Upper lobe of left lung (tissue), 6 donors: ENCODE measurements around the gene CR1L. TPM values are rescaled to one million over a fixed set of nuclear protein-coding genes. Genes with fewer than 3 reads are reported as not detected.
"Not testable (repeated sequence)": the region's sequence is repeated elsewhere in the genome, so short reads cannot be mapped to it uniquely, and the experiment has no call there.

Experiments used
- ATAC-seq, 2 donors: fragments of 200-7000 bp; cut with Tn5 transposase; one replicate each; pipeline ENCODE4 v1.9.1; 2022; ENCODE audit warnings: mild to moderate bottlenecking in 2 of 2, moderate library complexity in 2 of 2; ENCODE audit not compliant: low FRiP score in 2 of 2
- DNase-seq, 2 donors: peaks; one replicate each; pipeline ENCODE4 v3.0.0-alpha.2; 2019 to 2020
- H3K27ac ChIP-seq, 4 donors: fragments of 200-600 bp; sonication (generic); one replicate each; pipeline ENCODE4 v1.5.1; 2016 to 2019
- H3K27me3 ChIP-seq, 4 donors: fragments of 200-600 bp; sonication (generic); one replicate each; pipeline ENCODE4 v1.5.1; 2017 to 2019
- H3K36me3 ChIP-seq, 4 donors: fragments of 200-600 bp; sonication (generic); one replicate each; pipeline ENCODE4 v1.5.1; 2016 to 2019
- H3K4me1 ChIP-seq, 4 donors: fragments of 200-600 bp; sonication (generic); one replicate each; pipeline ENCODE4 v1.5.1; 2018 to 2019
- H3K4me3 ChIP-seq, 4 donors: fragments of 200-600 bp; sonication (generic); one replicate each; pipeline ENCODE4 v1.5.1; 2017 to 2019; ENCODE audit warnings: mild to moderate bottlenecking in 2 of 4, moderate library complexity in 1 of 4
- H3K9me3 ChIP-seq, 4 donors: fragments of 200-600 bp; sonication (generic); one replicate each; pipeline ENCODE4 v1.5.1; 2018 to 2019
- CTCF ChIP-seq, 6 experiments: fragments of 450-650 bp in 4 of 6; fragments of 200-600 bp in 2 of 6; sonication (generic) in 2 of 6; IDR thresholded peaks; one replicate each; pipeline ENCODE4 v1.5.1; 2016 to 2019; ENCODE audit warnings: antibody characterized with exemption in 6 of 6
- EP300 ChIP-seq, 4 donors: sonication (generic); formaldehyde crosslinking; IDR thresholded peaks; one replicate each; pipeline ENCODE4 v1.5.1; 2017; ENCODE audit warnings: antibody characterized with exemption in 4 of 4, control low read depth in 2 of 4
- POLR2A ChIP-seq, 4 donors: fragments of 450-650 bp; IDR thresholded peaks; one replicate each; pipeline ENCODE4 v1.5.1; 2016 to 2017; ENCODE audit warnings: antibody characterized with exemption in 4 of 4, mild to moderate bottlenecking in 2 of 4
- POLR2AphosphoS5 ChIP-seq, 2 donors: sonication (generic); formaldehyde crosslinking; IDR thresholded peaks; one replicate each; pipeline ENCODE4 v1.5.1; 2017; ENCODE audit warnings: antibody characterized with exemption in 2 of 2
- WGBS, 2 donors: methylation state at CpG; one replicate each; pipeline ENCODE4 v1.1.5; 2017 to 2018; 5-methylcytosine and 5-hydroxymethylcytosine counted together
- total RNA-seq, 6 donors: library from RNA; depleted of rRNA in 4 of 6; stranded (reverse); fragments of >200 nt in 4 of 6; gene quantifications; one replicate each; pipeline versions ENCODE4 v1.1.0 to v1.2.1, GENCODE V29; 2016 to 2021
- donor health status: DM: no; HTN: no; CAD: no; lungs with moderate emphysema.
- donor health status: DM: no; HTN: yes; CAD: no; lungs with severe emphysema.

CR1L gene
- total RNA-seq, 6 donors from 2014 or later, result 0.30 to 1.0 TPM; not detected in 4

GRCh38 chr1:207639362-207639761, 5.6 kb upstream of the CR1L start:
- WGBS, 2 donors, result 62 to 63% methylated on average over 5 of the region's 5 CpGs
- H3K36me3 ChIP-seq, H3K27me3 ChIP-seq, H3K27ac ChIP-seq, H3K4me1 ChIP-seq, H3K4me3 ChIP-seq, DNase-seq, ATAC-seq, H3K9me3 ChIP-seq: not testable (repeated sequence)

GRCh38 chr1:207644166-207644851, 624 bp upstream of the CR1L start:
- ATAC-seq, result no peak
- WGBS, 2 donors, result 24 to 44% methylated on average over 9 of the region's 9 CpGs

DNA sequence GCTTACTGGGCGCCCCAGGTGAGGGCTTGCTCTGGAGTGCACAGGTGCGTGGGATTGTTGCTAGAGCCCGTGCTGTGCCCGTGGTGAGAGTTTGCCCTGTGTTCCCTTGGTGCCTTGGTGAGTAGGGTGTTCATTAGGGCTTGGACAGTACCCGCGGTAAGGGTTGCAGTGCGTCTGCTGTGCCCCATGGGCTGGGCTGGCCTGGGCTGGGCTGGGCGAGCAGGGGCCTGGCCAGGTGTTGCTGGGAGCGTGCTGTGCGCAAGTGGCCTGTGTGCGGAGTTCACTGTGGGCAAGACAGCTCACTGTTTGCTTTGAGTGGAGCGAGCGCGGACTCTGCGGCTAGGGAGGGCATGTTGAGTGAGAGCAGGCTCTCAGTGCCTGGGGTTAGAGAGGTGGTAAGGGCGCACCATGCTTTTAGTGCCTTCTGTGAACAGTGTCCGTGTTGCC, 725 bp downstream of the CR1L start:
- peak overlapping the region; percentile 22 to 65 (median 52) for H3K4me3 ChIP-seq
- 81 to 85% methylated on average over 14 to 17 of the region's 17 CpGs for WGBS, 2 donors
- H3K4me1 ChIP-seq, result peaks cover 0 to 16% (median 8%) of the 10 kb centered on the region in 4 donors
- DNase-seq, result peak in 1 of 2 donors; percentile 68
- H3K36me3 ChIP-seq, result no peaks in the 10 kb centered on the region
- TF ChIP-seq POLR2A (IDR thresholded peaks at IDR 0.05) (no peak), POLR2AphosphoS5 (IDR thresholded peaks at IDR 0.05) (no peak), EP300 (IDR thresholded peaks at IDR 0.05) (no peak), CTCF (IDR thresholded peaks at IDR 0.05) (no peak)
- H3K27ac ChIP-seq, result no peak overlapping the region
- no peaks in the 10 kb centered on the region for H3K9me3 ChIP-seq
- H3K27me3 ChIP-seq, result no peaks in the 10 kb centered on the region
- ATAC-seq, result peak; percentile 18 to 48

More at GRCh38 chr1:207644166-207644851, 624 bp upstream of the CR1L start:
- H3K27me3 ChIP-seq, result no peaks in the 10 kb centered on the region
- H3K9me3 ChIP-seq, result no peaks in the 10 kb centered on the region
- DNase-seq, result no peak
- no peaks in the 10 kb centered on the region for H3K36me3 ChIP-seq
- no peak overlapping the region for H3K27ac ChIP-seq
- H3K4me3 ChIP-seq, result peak overlapping the region in 3 of 4 donors; percentile 44 to 65 (median 60)
- peaks cover 0 to 16% (median 8%) of the 10 kb centered on the region in 4 donors for H3K4me1 ChIP-seq
- no peak for TF ChIP-seq POLR2AphosphoS5 (IDR thresholded peaks at IDR 0.05)
- TF ChIP-seq EP300 (IDR thresholded peaks at IDR 0.05), result no peak
- TF ChIP-seq POLR2A (IDR thresholded peaks at IDR 0.05), result no peak
- no peak for TF ChIP-seq CTCF (IDR thresholded peaks at IDR 0.05)

- TF ChIP-seq EP300 (IDR thresholded peaks at IDR 0.05) (no peak), POLR2AphosphoS5 (IDR thresholded peaks at IDR 0.05) (no peak), POLR2A (IDR thresholded peaks at IDR 0.05) (no peak), CTCF (IDR thresholded peaks at IDR 0.05) (no peak)
- no peaks in the 10 kb centered on the region for H3K27me3 ChIP-seq
- H3K4me1 ChIP-seq, result peaks cover 0 to 16% (median 8%) of the 10 kb centered on the region in 4 donors
- no peaks in the 10 kb centered on the region for H3K36me3 ChIP-seq
- ATAC-seq (no peak), DNase-seq (no peak)
- no peak overlapping the region for H3K4me3 ChIP-seq
- no peak overlapping the region for H3K27ac ChIP-seq
- no peaks in the 10 kb centered on the region for H3K9me3 ChIP-seq
These were observed 1.2 kb downstream of the CR1L start for GRCh38 chr1:207646171-207646570.

DNA sequence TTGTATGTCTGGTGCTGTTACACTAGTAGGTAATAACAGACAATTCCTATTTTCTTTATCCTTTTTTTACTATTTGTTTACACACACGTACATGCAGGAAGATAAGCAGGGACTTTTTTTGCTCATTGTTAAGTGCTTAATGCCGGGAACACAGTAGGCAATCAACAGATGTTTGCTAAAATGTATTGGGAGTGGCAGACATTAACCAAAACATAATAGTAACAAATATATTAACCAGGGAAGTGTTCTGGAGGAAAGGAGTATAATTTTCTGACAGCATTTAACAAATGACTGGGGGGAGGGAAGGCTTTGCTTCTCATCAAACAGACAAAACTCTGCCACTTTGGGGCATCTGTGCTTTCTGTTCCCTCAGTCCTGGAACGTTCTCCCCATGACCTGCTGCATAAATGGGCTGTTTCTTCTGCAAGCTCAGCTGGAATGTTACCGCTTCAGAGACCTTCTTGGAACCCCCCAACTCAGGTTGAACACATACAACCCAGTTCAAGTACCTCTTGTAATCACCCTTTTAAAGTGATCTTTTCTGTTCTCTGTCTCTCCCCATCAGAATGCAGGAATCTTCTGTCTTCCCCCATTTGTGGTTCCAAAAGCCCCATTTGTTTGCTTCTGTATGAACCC, 2.1 kb downstream of the CR1L start:
- H3K27me3 ChIP-seq, result no peaks in the 10 kb centered on the region
- no peak overlapping the region for H3K27ac ChIP-seq
- TF ChIP-seq POLR2AphosphoS5 (IDR thresholded peaks at IDR 0.05) (no peak), EP300 (IDR thresholded peaks at IDR 0.05) (no peak), CTCF (IDR thresholded peaks at IDR 0.05) (no peak), POLR2A (IDR thresholded peaks at IDR 0.05) (no peak)
- no peaks in the 10 kb centered on the region for H3K9me3 ChIP-seq
- no peaks in the 10 kb centered on the region for H3K36me3 ChIP-seq
- no peak overlapping the region for H3K4me3 ChIP-seq
- 53 to 68% methylated on average over 4 of the region's 4 CpGs for WGBS, 2 donors
- DNase-seq (no peak), ATAC-seq (no peak)
- peaks cover 0 to 16% (median 8%) of the 10 kb centered on the region in 4 donors for H3K4me1 ChIP-seq
